ENCODE measurements around the gene WDSUB1.

The WDSUB1 gene

GRCh38 chr2:159199761-159200465 is 86.6 kb downstream of the WDSUB1 start:
- in situ Hi-C loops (cut with HindIII; ENCODE audit: low sequenced_read_pairs): no loop called here

GRCh38 chr2:159199236-159199635 is 87.3 kb downstream of the WDSUB1 start:
- in situ Hi-C loops (cut with HindIII; ENCODE audit: low sequenced_read_pairs): no loop called here

- in situ Hi-C loops (cut with HindIII; ENCODE audit: low sequenced_read_pairs): no loop called here
Measured at GRCh38 chr2:159196393-159196925, 90.0 kb downstream of the WDSUB1 start.

- in situ Hi-C loops (cut with HindIII; ENCODE audit: low sequenced_read_pairs): no loop called here
Measured at GRCh38 chr2:159195697-159196096, 90.8 kb downstream of the WDSUB1 start.

GRCh38 chr2:159194241-159194640 is 92.3 kb downstream of the WDSUB1 start:
- in situ Hi-C loops (cut with HindIII; ENCODE audit: low sequenced_read_pairs): no loop called here

- in situ Hi-C loops (cut with HindIII; ENCODE audit: low sequenced_read_pairs): no loop called here
Measured at GRCh38 chr2:159193791-159194190, 92.7 kb downstream of the WDSUB1 start.

- in situ Hi-C loops (cut with HindIII; ENCODE audit: low sequenced_read_pairs): no loop called here
Measured at GRCh38 chr2:159192371-159192918, 94.1 kb downstream of the WDSUB1 start.

GRCh38 chr2:159188449-159188848 is 98.1 kb downstream of the WDSUB1 start:
- in situ Hi-C loops (cut with HindIII; ENCODE audit: low sequenced_read_pairs): no loop called here

- in situ Hi-C loops (cut with HindIII; ENCODE audit: low sequenced_read_pairs): no loop called here
Measured at GRCh38 chr2:159187106-159187505, 99.4 kb downstream of the WDSUB1 start.

GRCh38 chr2:159186462-159186861 is 100.0 kb downstream of the WDSUB1 start:
- in situ Hi-C loops (cut with HindIII; ENCODE audit: low sequenced_read_pairs): no loop called here

All from DLD1 (cell line).